Lung (tissue), 12 donors: Measurements from ENCODE around the gene SLC34A1. TPM values are rescaled to one million over a fixed set of nuclear protein-coding genes. Genes with fewer than 3 reads are reported as not detected.
A peak's percentile ranks its signal among the peaks of the same experiment; 100 is the strongest.

Experiments used
- ATAC-seq: fragments of 200-7000 bp; cut with Tn5 transposase; one replicate; pipeline ENCODE4 v1.9.1; 2020; ENCODE audit warnings: moderate number of reproducible peaks; ENCODE audit not compliant: insufficient read depth, low FRiP score
- DNase-seq, 3 donors: peaks; one replicate each; pipeline ENCODE4 v3.0.0-alpha.2; 2013 to 2017
- H3K27ac ChIP-seq, 2 donors: one replicate each; pipeline ENCODE4 v1.5.1; 2013; ENCODE audit warnings: mild to moderate bottlenecking in 2 of 2, moderate library complexity in 2 of 2, control low read depth in 1 of 2, inconsistent platforms in 1 of 2, low read depth in 1 of 2, low read length in 1 of 2
- H3K27me3 ChIP-seq, 3 donors: one replicate each; pipeline ENCODE4 v1.5.1; 2013; ENCODE audit warnings: low read length in 2 of 3; ENCODE audit not compliant: control insufficient read depth in 3 of 3, insufficient read depth in 3 of 3
- H3K36me3 ChIP-seq, 4 donors: one replicate each; pipeline ENCODE4 v1.5.1; 2013; ENCODE audit warnings: low read length in 4 of 4, mild to moderate bottlenecking in 1 of 4, moderate library complexity in 1 of 4; ENCODE audit not compliant: control insufficient read depth in 4 of 4, insufficient read depth in 4 of 4
- H3K4me1 ChIP-seq, 5 donors: one replicate each; pipeline ENCODE4 v1.5.1; 2013; ENCODE audit warnings: low read length in 5 of 5, mild to moderate bottlenecking in 2 of 5, moderate library complexity in 1 of 5; ENCODE audit not compliant: control insufficient read depth in 5 of 5, insufficient read depth in 5 of 5
- H3K4me3 ChIP-seq: one replicate; pipeline ENCODE4 v1.5.1; 2013; ENCODE audit warnings: mild to moderate bottlenecking, control low read depth, moderate library complexity
- H3K9ac ChIP-seq, 2 donors: one replicate each; pipeline ENCODE4 v1.5.1; 2013; ENCODE audit warnings: low read length in 2 of 2, control low read depth in 1 of 2; ENCODE audit not compliant: insufficient read depth in 1 of 2
- H3K9me3 ChIP-seq, 4 donors: one replicate each; pipeline ENCODE4 v1.5.1; 2013; ENCODE audit warnings: low read length in 3 of 4, mild to moderate bottlenecking in 1 of 4, moderate library complexity in 1 of 4; ENCODE audit not compliant: control insufficient read depth in 4 of 4, insufficient read depth in 3 of 4
- WGBS, 2 donors: extraction: QIAGEN DNeasy Blood & Tissue Kit; methylation state at CpG; one replicate each; pipeline ENCODE4 v1.1.7; 2013; 5-methylcytosine and 5-hydroxymethylcytosine counted together
- polyA plus RNA-seq, 2 donors: library from polyadenylated mRNA; stranded (reverse); fragments of 200-250 nt; gene quantifications; one replicate each; pipeline ENCODE4 v1.2.1, GENCODE V29; 2013
- total RNA-seq, 2 donors: library from RNA; depleted of rRNA in 1 of 2; stranded (reverse); fragments of >200 nt in 1 of 2; gene quantifications; one replicate each; pipeline ENCODE4 v1.2.1, GENCODE V29; 2014 to 2021
- TF ChIP-seq, protein P1 (sequence below): IDR thresholded peaks from 2 replicates; pipeline ENCODE4 v1.5.1; 2012; ENCODE audit warnings: mild to moderate bottlenecking; ENCODE audit errors: control extremely low read depth, extremely low read depth
- donor health status: control.
- donor health status: control.
- donor health status: Bipolar disorder and iron deficiency.
- donor health status: healthy.
- donor health status: DM: yes; HTN: yes; CAD: no.

The SLC34A1 gene
- total and polyA plus RNA-seq, 4 donors = 0.02 TPM; not detected in 3

DNA sequence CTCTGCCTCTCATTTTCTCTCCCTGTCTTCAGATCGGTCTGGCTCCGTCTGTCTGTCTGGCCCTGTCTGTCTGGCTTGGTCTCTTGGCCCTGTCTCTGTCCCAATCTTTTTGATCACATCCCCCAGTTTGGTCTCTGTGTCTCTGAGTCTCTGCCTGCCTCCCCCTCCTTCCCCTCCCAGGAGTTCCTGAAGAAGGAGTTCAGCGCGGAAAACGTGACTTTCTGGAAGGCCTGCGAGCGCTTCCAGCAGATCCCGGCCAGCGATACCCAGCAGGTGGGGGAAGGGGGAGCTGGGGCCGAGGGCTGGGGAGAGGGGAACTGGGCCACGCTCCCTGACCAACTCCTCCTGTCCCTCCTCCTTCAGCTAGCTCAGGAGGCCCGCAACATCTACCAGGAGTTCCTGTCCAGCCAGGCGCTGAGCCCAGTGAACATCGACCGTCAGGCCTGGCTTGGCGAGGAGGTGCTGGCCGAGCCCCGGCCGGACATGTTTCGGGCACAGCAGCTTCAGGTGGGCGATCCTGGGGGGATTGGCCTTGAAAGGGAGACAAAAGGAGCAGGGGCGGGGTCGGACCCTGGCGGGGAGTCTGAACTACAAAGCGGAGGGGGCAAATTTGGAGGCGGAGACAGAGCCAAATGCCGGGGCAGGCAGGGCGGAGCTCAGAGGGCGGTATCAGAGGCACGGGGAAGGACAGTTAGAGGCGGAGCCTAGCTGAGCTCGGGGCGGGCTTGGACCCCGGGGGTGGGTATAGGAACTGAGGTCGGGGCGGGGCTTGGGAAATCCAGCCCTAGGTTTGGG, 17.5 kb upstream of the SLC34A1 start:
- peak; percentile 75 for ATAC-seq
- Histone ChIP-seq H3K9me3 (no peaks in the 10 kb centered on the region), H3K4me3 (peak overlapping the region; percentile 24), H3K4me1 (peaks cover 0 to 31% (median 6%) of the 10 kb centered on the region in 5 donors), H3K9ac (peak overlapping the region; percentile 14 to 68), H3K27me3 (peaks cover 0 to 3% (median 2%) of the 10 kb centered on the region in 3 donors), H3K36me3 (peaks cover 0 to under 1% (median 0%) of the 10 kb centered on the region in 4 donors), H3K27ac (peak overlapping the region; percentile 54 to 78)
- TF ChIP-seq, protein P1, sequence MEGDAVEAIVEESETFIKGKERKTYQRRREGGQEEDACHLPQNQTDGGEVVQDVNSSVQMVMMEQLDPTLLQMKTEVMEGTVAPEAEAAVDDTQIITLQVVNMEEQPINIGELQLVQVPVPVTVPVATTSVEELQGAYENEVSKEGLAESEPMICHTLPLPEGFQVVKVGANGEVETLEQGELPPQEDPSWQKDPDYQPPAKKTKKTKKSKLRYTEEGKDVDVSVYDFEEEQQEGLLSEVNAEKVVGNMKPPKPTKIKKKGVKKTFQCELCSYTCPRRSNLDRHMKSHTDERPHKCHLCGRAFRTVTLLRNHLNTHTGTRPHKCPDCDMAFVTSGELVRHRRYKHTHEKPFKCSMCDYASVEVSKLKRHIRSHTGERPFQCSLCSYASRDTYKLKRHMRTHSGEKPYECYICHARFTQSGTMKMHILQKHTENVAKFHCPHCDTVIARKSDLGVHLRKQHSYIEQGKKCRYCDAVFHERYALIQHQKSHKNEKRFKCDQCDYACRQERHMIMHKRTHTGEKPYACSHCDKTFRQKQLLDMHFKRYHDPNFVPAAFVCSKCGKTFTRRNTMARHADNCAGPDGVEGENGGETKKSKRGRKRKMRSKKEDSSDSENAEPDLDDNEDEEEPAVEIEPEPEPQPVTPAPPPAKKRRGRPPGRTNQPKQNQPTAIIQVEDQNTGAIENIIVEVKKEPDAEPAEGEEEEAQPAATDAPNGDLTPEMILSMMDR = no peak
- WGBS, 2 donors = 33 to 67% methylated on average over 36 of the region's 36 CpGs
- peak; percentile 93 to 95 (median 93) for DNase-seq

DNA sequence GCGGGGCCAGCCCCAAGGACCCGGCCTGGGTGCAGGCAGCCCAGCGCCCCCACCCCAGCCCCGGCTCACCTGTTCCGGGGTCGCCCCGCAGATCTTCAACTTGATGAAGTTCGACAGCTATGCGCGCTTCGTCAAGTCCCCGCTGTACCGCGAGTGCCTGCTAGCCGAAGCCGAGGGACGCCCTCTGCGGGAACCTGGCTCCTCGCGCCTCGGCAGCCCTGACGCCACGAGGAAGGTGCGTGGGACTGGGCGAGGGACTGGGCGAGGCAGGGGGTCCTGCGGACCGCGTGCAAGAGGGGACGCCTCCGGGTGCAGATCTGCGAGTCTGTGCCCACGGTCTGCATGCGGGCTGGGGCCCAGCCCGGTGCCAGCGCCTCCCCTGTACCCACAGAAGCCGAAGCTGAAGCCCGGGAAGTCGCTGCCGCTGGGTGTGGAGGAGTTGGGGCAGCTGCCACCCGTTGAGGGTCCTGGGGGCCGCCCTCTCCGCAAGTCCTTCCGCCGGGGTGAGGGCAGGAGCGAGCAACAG, 16.8 kb upstream of the SLC34A1 start:
- Histone ChIP-seq H3K27me3 (peaks cover 0 to 3% (median 2%) of the 10 kb centered on the region in 3 donors), H3K4me1 (peaks cover 0 to 31% (median 6%) of the 10 kb centered on the region in 5 donors), H3K9me3 (no peaks in the 10 kb centered on the region), H3K4me3 (peak overlapping the region; percentile 33), H3K27ac (peak overlapping the region in 1 of 2 donors; percentile 15), H3K9ac (no peak overlapping the region), H3K36me3 (peaks cover 0 to 1% (median 0%) of the 10 kb centered on the region in 4 donors)
- no peak for DNase-seq
- WGBS, 2 donors = 41 to 69% methylated on average over 45 to 46 of the region's 46 CpGs
- TF ChIP-seq, protein P1 = no peak
- ATAC-seq = no peak

GRCh38 chr5:177367981-177368868, 16.0 kb upstream of the SLC34A1 start:
- Histone ChIP-seq H3K9ac (no peak overlapping the region), H3K27ac (no peak overlapping the region), H3K4me1 (peaks cover 0 to 28% (median 6%) of the 10 kb centered on the region in 5 donors), H3K27me3 (peaks cover 0 to 3% (median 2%) of the 10 kb centered on the region in 3 donors), H3K9me3 (no peaks in the 10 kb centered on the region), H3K36me3 (peaks cover 0 to 4% (median 0%) of the 10 kb centered on the region in 4 donors), H3K4me3 (no peak overlapping the region)
- 84 to 93% methylated on average over 29 of the region's 29 CpGs for WGBS, 2 donors
- TF ChIP-seq, protein P1 = no peak
- ATAC-seq = no peak
- no peak for DNase-seq
